HG03354 (cell line): ENCODE data around the gene SPATA31D1.

Experiments
- ATAC-seq: cut with Tn5 transposase; IDR thresholded peaks from one replicate; pipeline ENCODE4 v1.9.1; 2021; ENCODE audit warnings: mild to moderate bottlenecking; ENCODE audit not compliant: unreplicated experiment, poor library complexity, severe bottlenecking

Gene SPATA31D1

DNA sequence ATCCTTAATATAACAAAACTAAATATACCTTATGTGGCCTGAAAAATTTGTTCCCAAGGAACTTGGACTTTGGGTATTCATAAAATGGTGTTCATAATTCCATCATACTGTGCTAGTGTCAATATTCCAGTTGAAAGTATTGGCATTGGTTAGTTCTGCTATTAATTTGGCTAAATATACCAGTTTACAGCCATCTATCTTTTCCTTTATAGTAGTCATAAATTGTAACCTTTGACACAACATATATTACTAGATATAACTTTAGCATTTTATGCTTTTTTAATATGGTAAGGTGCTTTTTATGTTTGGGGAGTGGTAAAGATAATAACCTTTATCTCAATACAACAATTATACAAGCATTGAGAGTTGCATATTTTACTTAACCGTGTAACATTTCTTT lies 23.7 kb downstream of the SPATA31D1 start:
- no peak for ATAC-seq

DNA sequence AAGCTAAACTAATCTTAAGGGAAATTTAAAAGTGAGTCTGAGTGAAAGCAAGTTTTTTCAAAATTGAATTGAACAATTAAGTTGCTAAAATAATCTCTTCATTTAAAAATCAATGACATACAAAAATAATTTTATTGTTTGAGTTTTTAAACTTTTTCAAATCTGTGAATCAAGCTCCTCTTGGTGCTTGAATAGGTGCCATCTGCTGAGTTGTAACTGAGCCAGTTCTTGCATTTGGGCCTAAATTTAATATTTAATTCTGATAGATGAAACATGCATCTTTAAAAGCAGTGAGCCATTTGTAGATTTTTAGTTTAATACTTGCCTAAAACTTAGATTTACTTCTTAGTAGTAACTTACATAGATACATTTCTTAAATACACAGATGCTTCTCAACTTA lies 31.8 kb downstream of the SPATA31D1 start:
- no peak for ATAC-seq

DNA sequence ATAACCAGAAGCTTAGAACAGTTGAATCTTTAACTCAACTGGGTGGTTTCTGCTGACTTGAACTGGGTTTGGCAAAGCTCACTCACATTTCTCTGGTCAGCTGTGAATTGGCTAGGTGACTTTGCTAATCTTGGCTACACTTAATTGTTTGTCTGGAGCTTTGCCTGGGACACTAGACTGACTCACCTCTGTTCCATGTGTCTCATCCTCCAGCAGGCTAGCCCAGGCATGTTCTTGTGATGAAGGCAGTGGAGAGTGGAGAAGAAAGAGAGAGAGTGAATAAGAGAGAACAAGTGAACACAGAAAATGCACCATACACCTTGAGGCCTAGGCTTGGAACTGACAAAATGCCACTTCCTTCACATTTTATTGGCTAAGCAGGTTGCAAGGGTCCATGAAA lies 32.6 kb downstream of the SPATA31D1 start:
- ATAC-seq, result no peak

DNA sequence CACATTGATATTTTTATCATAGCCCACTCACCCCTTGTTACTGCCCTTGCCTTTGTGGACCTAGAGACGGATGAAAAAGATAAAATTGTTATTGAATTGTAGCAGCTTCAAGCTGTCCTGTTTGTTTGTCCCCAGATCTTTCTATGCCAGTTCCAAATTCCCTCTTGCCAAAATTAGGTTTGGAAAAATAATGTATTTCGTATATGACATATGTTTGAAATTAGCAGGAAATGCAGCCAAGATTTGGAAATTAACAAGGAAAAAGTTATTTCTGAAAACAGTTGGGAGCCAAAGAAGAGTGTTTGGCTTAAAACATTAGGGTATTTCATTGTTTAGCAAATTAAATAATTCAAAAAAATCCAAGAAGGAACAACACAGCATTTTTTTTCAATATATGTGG lies 33.5 kb downstream of the SPATA31D1 start:
- no peak for ATAC-seq

DNA sequence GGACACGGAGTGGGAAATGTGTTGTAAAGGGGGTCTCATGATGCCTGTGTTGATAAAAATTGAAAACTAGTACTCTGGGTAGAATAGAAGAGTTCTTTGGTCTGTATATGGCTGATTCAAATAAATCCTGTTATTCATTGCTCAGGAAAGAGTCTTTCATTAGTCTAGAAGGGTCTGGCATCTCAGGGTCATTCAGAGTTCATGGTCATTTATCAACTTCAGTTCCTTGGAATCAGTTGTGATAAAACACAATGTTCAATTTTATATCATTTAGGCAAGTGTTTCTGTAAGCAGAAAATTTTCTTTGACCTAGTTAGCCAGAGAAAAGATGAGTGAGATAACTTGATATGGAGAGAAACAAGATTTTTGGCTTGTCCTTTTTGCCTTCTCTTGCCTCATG lies 36.3 kb downstream of the SPATA31D1 start:
- ATAC-seq, result no peak

DNA sequence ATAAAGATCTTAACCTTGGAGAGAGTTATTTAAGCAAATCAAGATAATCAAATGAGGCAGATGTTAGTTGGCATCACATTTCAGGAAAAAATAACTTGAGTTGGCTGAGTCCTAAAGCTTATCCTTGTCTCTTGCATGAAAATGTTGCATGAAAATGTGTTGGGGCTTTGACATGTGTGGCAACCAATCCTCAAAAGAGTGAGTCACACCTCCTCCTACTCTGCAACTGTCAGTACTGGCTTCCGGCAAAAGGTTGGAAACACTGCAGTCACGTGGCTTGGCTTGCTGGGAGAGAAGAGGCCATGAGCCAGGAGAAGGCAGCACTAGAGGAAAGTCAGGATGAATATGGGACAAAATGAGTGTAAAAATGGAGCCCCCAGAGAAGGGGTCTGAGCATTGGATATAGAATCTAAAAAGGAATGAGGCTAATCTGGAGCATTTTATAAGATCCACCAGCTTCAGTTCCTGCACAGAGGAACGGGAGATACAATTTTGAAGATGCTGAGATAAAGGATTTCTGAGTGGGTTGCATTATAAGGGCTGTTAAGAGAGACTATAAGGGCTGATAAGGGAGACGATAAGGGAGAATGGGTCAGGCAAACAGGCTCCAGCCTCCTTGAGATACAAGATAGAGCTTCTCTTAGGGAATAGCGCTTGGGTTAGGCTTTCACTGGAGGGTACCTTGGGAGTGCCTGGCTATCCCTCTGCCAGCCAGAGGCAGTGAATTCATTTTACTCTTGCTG lies 43.1 kb downstream of the SPATA31D1 start:
- no peak for ATAC-seq

DNA sequence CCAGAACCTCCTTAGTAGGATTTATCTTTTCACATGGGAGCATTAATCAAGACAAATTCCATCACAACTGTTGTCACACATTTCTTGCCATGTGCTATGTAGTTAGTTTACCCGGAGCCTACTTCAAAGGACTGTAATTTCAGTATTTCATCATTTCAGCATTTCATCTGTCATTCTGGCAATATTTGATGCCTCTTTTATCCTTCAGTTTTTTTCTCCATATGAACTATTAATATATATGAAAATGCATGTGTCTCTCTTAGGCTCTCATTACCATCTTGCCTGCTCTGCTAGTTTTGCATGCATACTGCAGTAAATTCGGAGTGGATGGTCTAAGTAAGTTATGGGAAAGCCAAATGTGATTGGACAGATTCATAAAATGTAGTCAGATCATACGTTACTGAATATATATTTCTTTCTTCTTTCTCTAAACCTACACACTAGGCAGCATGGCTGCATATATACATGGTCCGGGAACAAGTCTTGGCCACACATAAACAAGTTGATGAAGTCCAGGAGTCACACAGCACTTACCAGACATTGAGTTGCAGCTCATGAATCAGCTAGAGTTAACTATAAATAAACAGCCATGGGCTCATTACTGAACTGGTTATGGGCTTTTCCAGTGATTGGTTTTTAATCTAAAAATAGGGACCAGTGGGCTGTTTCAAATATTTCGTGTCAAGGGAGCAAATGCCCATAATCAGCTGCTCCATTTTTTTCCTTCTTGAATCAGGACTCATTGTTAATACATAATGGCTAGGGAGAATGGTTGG lies 46.6 kb downstream of the SPATA31D1 start:
- no peak for ATAC-seq

DNA sequence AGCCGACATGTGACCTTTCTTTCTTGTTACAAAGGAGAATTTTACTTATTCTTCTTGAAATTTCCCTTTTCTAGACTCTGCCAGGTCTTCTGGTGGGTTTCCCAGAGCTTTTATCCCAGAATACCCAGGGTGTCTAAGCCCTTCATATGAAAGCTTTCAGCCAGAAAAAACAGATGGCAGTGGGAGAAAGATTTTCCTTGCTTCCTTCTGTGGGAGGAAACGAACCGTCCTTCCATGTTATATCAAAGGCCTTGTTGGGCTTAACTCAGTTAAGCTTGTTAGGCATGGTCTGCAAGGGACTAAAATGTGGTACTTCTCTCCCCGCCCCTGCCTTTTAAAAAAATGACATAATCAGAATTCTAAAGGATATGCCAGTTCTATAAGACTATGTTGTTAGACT lies 47.5 kb downstream of the SPATA31D1 start:
- no peak for ATAC-seq

DNA sequence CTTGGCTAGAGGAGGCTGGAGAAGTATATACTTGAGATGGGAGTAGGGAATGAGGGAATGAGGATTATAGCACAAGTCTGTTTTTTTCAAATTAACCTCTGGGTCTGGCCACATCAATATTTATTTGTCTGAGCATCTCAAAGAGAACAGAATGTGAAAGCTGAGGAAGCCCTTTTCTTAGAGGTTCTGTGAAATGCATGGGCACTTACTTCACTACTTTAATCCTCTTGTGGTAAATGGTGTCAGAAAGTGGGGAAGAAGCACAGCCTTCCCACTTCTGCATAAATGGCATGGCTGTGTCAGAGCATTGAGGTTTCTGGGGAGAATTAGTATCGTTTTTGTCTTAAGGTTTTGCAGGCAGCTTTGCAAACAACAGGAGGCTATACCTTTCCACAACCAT lies 48.6 kb downstream of the SPATA31D1 start:
- no peak for ATAC-seq

DNA sequence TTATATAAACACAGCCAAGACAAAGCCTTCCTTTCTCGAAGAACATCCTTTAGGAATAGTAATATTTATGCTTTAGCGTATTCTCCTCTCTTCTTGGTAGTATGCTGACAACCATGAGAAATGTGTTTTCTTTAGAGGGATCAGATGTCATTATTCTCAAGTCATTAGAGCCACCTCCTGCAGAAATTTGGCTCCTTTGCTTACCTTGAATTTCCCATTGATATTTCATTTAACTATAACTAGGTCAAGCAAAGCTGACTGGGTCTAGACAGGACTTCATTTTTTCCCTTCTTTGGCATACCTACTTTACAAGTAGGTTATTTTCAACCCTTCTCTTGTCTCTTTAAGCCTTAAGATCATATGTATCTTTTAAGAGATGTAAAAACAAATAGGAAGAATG lies 50.3 kb downstream of the SPATA31D1 start:
- no peak for ATAC-seq
